Neural cell (in vitro differentiated cells): Measurements from ENCODE around the gene SLC12A9. TPM values are rescaled to one million over a fixed set of nuclear protein-coding genes. Genes with fewer than 3 reads are reported as not detected.

Experiments
- H2AFZ ChIP-seq: fragments of 200-600, 300-800 bp; sonication (generic), shearing (Covaris generic); 2 replicates; pipeline ENCODE4 v1.6.0; 2014; ENCODE audit warnings: low read depth, mild to moderate bottlenecking, antibody characterized with exemption, low read length, moderate library complexity
- H3F3A ChIP-seq: fragments of 200-600 bp; shearing (Covaris generic); 2 replicates; pipeline ENCODE4 v1.6.1; 2016; ENCODE audit warnings: mild to moderate bottlenecking, moderate library complexity, mixed read lengths, antibody characterized with exemption, low read length; ENCODE audit not compliant: insufficient read depth, poor library complexity, severe bottlenecking
- H3K27ac ChIP-seq: fragments of 200-600, 300-800 bp; sonication (generic), shearing (Covaris generic); 2 replicates; pipeline ENCODE4 v1.5.1; 2014; ENCODE audit warnings: mild to moderate bottlenecking, low read length, moderate library complexity
- H3K27me3 ChIP-seq: fragments of 300-800, 200-600 bp; sonication (generic), shearing (Covaris generic); 2 replicates; pipeline ENCODE4 v1.6.0; 2014; ENCODE audit warnings: mild to moderate bottlenecking, low read depth, low read length, moderate library complexity; ENCODE audit not compliant: insufficient read depth
- H3K36me3 ChIP-seq: fragments of 300-800, 200-600 bp; sonication (generic), shearing (Covaris generic); 2 replicates; pipeline ENCODE4 v1.5.1; 2014; ENCODE audit warnings: mild to moderate bottlenecking, antibody characterized with exemption, low read length, moderate library complexity; ENCODE audit not compliant: insufficient read depth
- H3K4me2 ChIP-seq: fragments of 300-800, 200-600 bp; sonication (generic), shearing (Covaris generic); 2 replicates; pipeline ENCODE4 v1.6.0; 2014; ENCODE audit warnings: mild to moderate bottlenecking, low read length
- H3K4me3 ChIP-seq: fragments of 300-800, 200-600 bp; sonication (generic), shearing (Covaris generic); 2 replicates; pipeline ENCODE4 v1.5.1; 2014; ENCODE audit warnings: mild to moderate bottlenecking, low read length, moderate library complexity
- H3K79me2 ChIP-seq: fragments of 200-600 bp; shearing (Covaris generic); replicated peaks from 2 replicates; pipeline ENCODE4 v1.6.0; 2014; ENCODE audit warnings: mild to moderate bottlenecking, low read length, moderate library complexity; ENCODE audit not compliant: insufficient read depth
- H3K9ac ChIP-seq: fragments of 300-800, 200-600 bp; sonication (generic), shearing (Covaris generic); 2 replicates; pipeline ENCODE4 v1.6.1; 2016; ENCODE audit warnings: mild to moderate bottlenecking, low read length, mixed read lengths
- H3K9me2 ChIP-seq: fragments of 200-600 bp; shearing (Covaris generic); 2 replicates; pipeline ENCODE4 v1.6.1; 2016; ENCODE audit warnings: mild to moderate bottlenecking, low read length, mixed read lengths; ENCODE audit not compliant: insufficient read depth
- H3K9me3 ChIP-seq: fragments of 200-600, 300-800 bp; sonication (generic), shearing (Covaris generic); 2 replicates; pipeline ENCODE4 v1.6.1; 2016; ENCODE audit warnings: mild to moderate bottlenecking, mixed run types, low read length, moderate library complexity, mixed read lengths
- H4K20me1 ChIP-seq: fragments of 200-600 bp; shearing (Covaris generic); 2 replicates; pipeline ENCODE4 v1.6.1; 2016; ENCODE audit warnings: mild to moderate bottlenecking, mixed run types; ENCODE audit not compliant: insufficient read depth
- CTCF ChIP-seq: fragments of 450-650 bp; IDR thresholded peaks from 2 replicates; pipeline ENCODE4 v1.5.1; 2014; ENCODE audit warnings: antibody characterized with exemption, mild to moderate bottlenecking, moderate library complexity; ENCODE audit not compliant: poor library complexity, severe bottlenecking
- POLR2AphosphoS5 ChIP-seq: IDR thresholded peaks from 2 replicates; pipeline ENCODE4 v1.6.1; 2012
- RAD21 ChIP-seq: fragments of 450-650 bp; conservative IDR thresholded peaks from 2 replicates; pipeline ENCODE4 v1.6.1; 2014; ENCODE audit warnings: antibody characterized with exemption, mild to moderate bottlenecking, moderate library complexity
- REST ChIP-seq: IDR thresholded peaks from 2 replicates; pipeline ENCODE4 v1.6.1; 2012; ENCODE audit warnings: borderline replicate concordance
- SMC3 ChIP-seq: fragments of 450-650 bp; conservative IDR thresholded peaks from 2 replicates; pipeline ENCODE4 v1.6.1; 2014; ENCODE audit warnings: antibody characterized with exemption, mild to moderate bottlenecking, moderate library complexity; ENCODE audit not compliant: poor library complexity
- TAF1 ChIP-seq: IDR thresholded peaks from 2 replicates; pipeline ENCODE4 v1.6.1; 2012; ENCODE audit warnings: low read depth
- polyA plus RNA-seq: library from polyadenylated mRNA; depleted of rRNA; stranded (reverse); fragments of >200 nt; gene quantifications from 2 replicates; pipeline ENCODE4 v1.2.3, GENCODE V29; 2014

The SLC12A9 gene
- polyA plus RNA-seq, 1 donor from 2014 or later: 21.2 TPM

DNA sequence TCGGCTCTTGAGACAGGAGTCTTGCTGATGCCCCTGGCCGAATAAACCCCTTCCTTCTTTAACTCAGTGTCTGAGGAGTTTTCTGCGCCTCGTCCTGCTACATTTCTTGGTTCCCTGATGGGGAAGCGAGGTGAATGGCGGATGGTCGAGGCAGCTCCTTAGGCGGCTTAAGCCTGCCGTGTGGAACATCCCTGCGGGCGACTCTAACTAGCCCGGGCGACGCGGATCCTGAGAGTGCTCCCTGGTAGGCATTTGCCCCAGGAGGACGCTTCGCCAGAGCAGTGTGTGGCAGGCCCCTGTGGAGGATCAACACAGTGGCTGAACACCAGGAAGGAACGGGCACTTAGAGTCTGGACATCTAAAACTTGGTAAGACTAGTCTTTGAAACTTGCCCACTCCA, 13.2 kb upstream of the SLC12A9 start:
- no peak overlapping the region for H3K4me2 ChIP-seq
- H3K36me3 ChIP-seq: no peaks in the 10 kb centered on the region
- H3K27ac ChIP-seq: no peak overlapping the region
- H3K9me2 ChIP-seq: no peaks in the 10 kb centered on the region
- no peak overlapping the region for H3K4me3 ChIP-seq
- TF ChIP-seq REST (no peak), POLR2AphosphoS5 (no peak), SMC3 (no peak)
- no peaks in the 10 kb centered on the region for H3K79me2 ChIP-seq
- no peak overlapping the region for H2AFZ ChIP-seq
- H3F3A ChIP-seq: no peaks in the 10 kb centered on the region
- no peaks in the 10 kb centered on the region for H3K27me3 ChIP-seq
- no peaks in the 10 kb centered on the region for H3K9me3 ChIP-seq
- no peaks in the 10 kb centered on the region for H4K20me1 ChIP-seq
- no peak overlapping the region for H3K9ac ChIP-seq

GRCh38 chr7:100840470-100841100, 11.9 kb upstream of the SLC12A9 start:
- no peak overlapping the region for H2AFZ ChIP-seq
- no peak overlapping the region for H3K9ac ChIP-seq
- no peaks in the 10 kb centered on the region for H3K9me3 ChIP-seq
- H4K20me1 ChIP-seq: no peaks in the 10 kb centered on the region
- H3K4me2 ChIP-seq: no peak overlapping the region
- no peaks in the 10 kb centered on the region for H3F3A ChIP-seq
- TF ChIP-seq RAD21: no peak
- TF ChIP-seq CTCF: no peak
- no peak for TF ChIP-seq TAF1
- no peak for TF ChIP-seq REST
- H3K4me3 ChIP-seq: no peak overlapping the region
- no peaks in the 10 kb centered on the region for H3K79me2 ChIP-seq
- H3K9me2 ChIP-seq: no peaks in the 10 kb centered on the region
- H3K27ac ChIP-seq: no peak overlapping the region
- H3K27me3 ChIP-seq: no peaks in the 10 kb centered on the region
- H3K36me3 ChIP-seq: no peaks in the 10 kb centered on the region
